CD8-positive, alpha-beta memory T cell (primary cell): ENCODE data around the gene TTC38. TPM values are rescaled to one million over a fixed set of nuclear protein-coding genes. Genes with fewer than 3 reads are reported as not detected.
A peak's percentile ranks its signal among the peaks of the same experiment; 100 is the strongest.

ENCODE experiments used
- CTCF ChIA-PET: fragments of 350-600 bp; sonication (Branson Sonifier 250); formaldehyde crosslinking; loops from one replicate; lab custom pipeline; 2021; ENCODE audit warnings: antibody characterized with exemption; lab: Charles Lee
- POLR2A ChIA-PET: fragments of 350-600 bp; sonication (Branson Sonifier 250); formaldehyde crosslinking; loops from one replicate; lab custom pipeline; 2021; ENCODE audit warnings: antibody characterized with exemption; lab: Charles Lee
- DNase-seq, 5 donors: peaks; one replicate each; pipeline versions ENCODE4 v3.0.0 to v3.0.0-alpha.2; 2020 to 2022; ENCODE audit warnings: mixed read lengths in 1 of 5
- H3K27ac ChIP-seq: one replicate; pipeline ENCODE4 v1.7.0; 2013; ENCODE audit warnings: low read depth, mild to moderate bottlenecking, low read length, moderate library complexity
- H3K27me3 ChIP-seq: 2 replicates; pipeline ENCODE4 v1.7.0; 2013; ENCODE audit warnings: low read length, mild to moderate bottlenecking; ENCODE audit not compliant: insufficient read depth, poor library complexity, severe bottlenecking
- H3K36me3 ChIP-seq: 2 replicates; pipeline ENCODE4 v1.7.0; 2013; ENCODE audit warnings: mild to moderate bottlenecking, low read length, moderate library complexity; ENCODE audit not compliant: insufficient read depth
- H3K4me1 ChIP-seq: 2 replicates; pipeline ENCODE4 v1.7.0; 2013; ENCODE audit warnings: mild to moderate bottlenecking, low read length, moderate library complexity; ENCODE audit not compliant: insufficient read depth
- H3K4me3 ChIP-seq: 2 replicates; pipeline ENCODE4 v1.7.0; 2013; ENCODE audit warnings: mild to moderate bottlenecking, low read length
- H3K9me3 ChIP-seq: 2 replicates; pipeline ENCODE4 v1.7.0; 2013; ENCODE audit warnings: mild to moderate bottlenecking, low read length
- H3K27ac Mint-ChIP-seq, 8 donors: one replicate each; pipeline ENCODE4 v1.8.0; 2020 to 2021; ENCODE audit warnings: mixed read lengths in 8 of 8, mild to moderate bottlenecking in 6 of 8, inconsistent platforms in 3 of 8, moderate library complexity in 3 of 8
- H3K27me3 Mint-ChIP-seq, 2 donors: one replicate each; pipeline ENCODE4 v1.8.0; 2020 to 2021; ENCODE audit warnings: mixed read lengths in 2 of 2, mild to moderate bottlenecking in 1 of 2, moderate library complexity in 1 of 2
- H3K36me3 Mint-ChIP-seq, 3 donors: one replicate each; pipeline ENCODE4 v1.8.0; 2020 to 2021; ENCODE audit warnings: mixed read lengths in 3 of 3, inconsistent platforms in 1 of 3, mild to moderate bottlenecking in 1 of 3
- H3K4me1 Mint-ChIP-seq, 3 donors: one replicate each; pipeline ENCODE4 v1.8.0; 2020 to 2021; ENCODE audit warnings: mixed read lengths in 3 of 3, inconsistent platforms in 1 of 3, mild to moderate bottlenecking in 1 of 3
- H3K4me3 Mint-ChIP-seq, 7 donors: one replicate each; pipeline ENCODE4 v1.8.0; 2020 to 2021; ENCODE audit warnings: mixed read lengths in 7 of 7, mild to moderate bottlenecking in 6 of 7, moderate library complexity in 4 of 7, inconsistent platforms in 2 of 7
- H3K9me3 Mint-ChIP-seq, 5 donors: one replicate each; pipeline ENCODE4 v1.8.0; 2020 to 2022; ENCODE audit warnings: mixed read lengths in 5 of 5, mild to moderate bottlenecking in 3 of 5, moderate library complexity in 2 of 5, inconsistent platforms in 1 of 5
- polyA plus RNA-seq: library from polyadenylated mRNA; unstranded; fragments of 300-500 nt; fragmentation: Illumina TruSeq; gene quantifications from one replicate; pipeline ENCODE4 v1.2.3, GENCODE V29; 2021
- total RNA-seq, 2 experiments: library from RNA; stranded (reverse); gene quantifications; one replicate each; pipeline ENCODE4 v1.2.3, GENCODE V29; 2021

Gene TTC38
- total and polyA plus RNA-seq, 3 experiments from 2014 or later = 15.6 to 20.0 (median 17.4) TPM

GRCh38 chr22:46318576-46318975, 50.8 kb downstream of the TTC38 start:
- no peaks in the 10 kb centered on the region for H3K36me3 ChIP-seq
- ChIA-PET CTCF (interaction anchor here (0.9 to 4.2 kb wide), 2 partner anchors 196 to 312 kb away, joined by 3 to 18 read pairs; no protein-coding TSS in a partner anchor), POLR2A (no interaction called here)
- H3K4me1 ChIP-seq = no peaks in the 10 kb centered on the region
- no peaks in the 10 kb centered on the region for H3K4me1 Mint-ChIP-seq
- peaks cover 0 to 1% of the 10 kb centered on the region in 2 donors for H3K27me3 Mint-ChIP-seq
- no peak overlapping the region for H3K4me3 Mint-ChIP-seq
- H3K36me3 Mint-ChIP-seq = no peaks in the 10 kb centered on the region
- DNase-seq = peak in 1 of 5 donors; percentile 28
- H3K27ac ChIP-seq = no peak overlapping the region
- H3K9me3 ChIP-seq = no peaks in the 10 kb centered on the region
- no peaks in the 10 kb centered on the region for H3K27me3 ChIP-seq
- no peaks in the 10 kb centered on the region for H3K9me3 Mint-ChIP-seq
- no peak overlapping the region for H3K4me3 ChIP-seq
- H3K27ac Mint-ChIP-seq = peak overlapping the region in 1 of 8 donors; percentile 7

- Mint-ChIP-seq H3K27me3 (peaks cover 0 to 1% of the 10 kb centered on the region in 2 donors), H3K36me3 (no peaks in the 10 kb centered on the region), H3K27ac (no peak overlapping the region), H3K4me3 (no peak overlapping the region), H3K9me3 (no peaks in the 10 kb centered on the region), H3K4me1 (no peaks in the 10 kb centered on the region)
- Histone ChIP-seq H3K27ac (no peak overlapping the region), H3K9me3 (no peaks in the 10 kb centered on the region), H3K36me3 (no peaks in the 10 kb centered on the region), H3K4me1 (no peaks in the 10 kb centered on the region), H3K4me3 (no peak overlapping the region), H3K27me3 (no peaks in the 10 kb centered on the region)
- ChIA-PET CTCF (interaction anchor here (4.2 kb wide), 1 partner anchor 197 kb away, joined by 18 read pairs; no protein-coding TSS in a partner anchor), POLR2A (no interaction called here)
- DNase-seq = no peak
Observed at GRCh38 chr22:46319319-46319718, 51.5 kb downstream of the TTC38 start.

- no peak overlapping the region for H3K4me3 Mint-ChIP-seq
- Histone ChIP-seq H3K36me3 (no peaks in the 10 kb centered on the region), H3K9me3 (no peaks in the 10 kb centered on the region), H3K27ac (no peak overlapping the region), H3K4me3 (no peak overlapping the region), H3K27me3 (no peaks in the 10 kb centered on the region), H3K4me1 (no peaks in the 10 kb centered on the region)
- no peaks in the 10 kb centered on the region for H3K36me3 Mint-ChIP-seq
- POLR2A ChIA-PET = no interaction called here
- CTCF ChIA-PET = interaction anchor here (4.2 kb wide), 1 partner anchor 198 kb away, joined by 18 read pairs; no protein-coding TSS in a partner anchor
- H3K4me1 Mint-ChIP-seq = no peaks in the 10 kb centered on the region
- H3K27me3 Mint-ChIP-seq = peaks cover 0 to 1% of the 10 kb centered on the region in 2 donors
- DNase-seq = no peak
- H3K9me3 Mint-ChIP-seq = no peaks in the 10 kb centered on the region
- peak overlapping the region in 1 of 8 donors; percentile 58 for H3K27ac Mint-ChIP-seq
Observed at GRCh38 chr22:46320166-46320710, 52.4 kb downstream of the TTC38 start.

GRCh38 chr22:46320716-46321386, 53.0 kb downstream of the TTC38 start:
- Mint-ChIP-seq H3K36me3 (no peaks in the 10 kb centered on the region), H3K27ac (peak overlapping the region in 2 of 8 donors; percentile 70 to 91), H3K4me3 (no peak overlapping the region), H3K27me3 (peaks cover 0 to 1% of the 10 kb centered on the region in 2 donors), H3K4me1 (no peaks in the 10 kb centered on the region), H3K9me3 (no peaks in the 10 kb centered on the region)
- Histone ChIP-seq H3K36me3 (no peaks in the 10 kb centered on the region), H3K9me3 (no peaks in the 10 kb centered on the region), H3K4me3 (no peak overlapping the region), H3K27ac (no peak overlapping the region), H3K4me1 (no peaks in the 10 kb centered on the region), H3K27me3 (no peaks in the 10 kb centered on the region)
- no peak for DNase-seq
- CTCF ChIA-PET = interaction anchor here (0.7 to 4.2 kb wide), 2 partner anchors 9 to 199 kb away, joined by 3 to 18 read pairs; no protein-coding TSS in a partner anchor
- POLR2A ChIA-PET = no interaction called here

GRCh38 chr22:46322711-46323110, 54.9 kb downstream of the TTC38 start:
- Histone ChIP-seq H3K27me3 (no peaks in the 10 kb centered on the region), H3K4me3 (no peak overlapping the region), H3K36me3 (no peaks in the 10 kb centered on the region), H3K4me1 (no peaks in the 10 kb centered on the region), H3K9me3 (no peaks in the 10 kb centered on the region), H3K27ac (no peak overlapping the region)
- H3K36me3 Mint-ChIP-seq = no peaks in the 10 kb centered on the region
- ChIA-PET CTCF (interaction anchor here (1.4 kb wide), 1 partner anchor 201 kb away, joined by 5 read pairs; no protein-coding TSS in a partner anchor), POLR2A (no interaction called here)
- no peak overlapping the region for H3K4me3 Mint-ChIP-seq
- peak in 1 of 5 donors; percentile 45 for DNase-seq
- no peaks in the 10 kb centered on the region for H3K9me3 Mint-ChIP-seq
- H3K27ac Mint-ChIP-seq = no peak overlapping the region
- no peaks in the 10 kb centered on the region for H3K4me1 Mint-ChIP-seq
- H3K27me3 Mint-ChIP-seq = peaks cover 0 to 1% of the 10 kb centered on the region in 2 donors

GRCh38 chr22:46323162-46323561, 55.4 kb downstream of the TTC38 start:
- no peak overlapping the region for H3K27ac Mint-ChIP-seq
- POLR2A ChIA-PET = no interaction called here

GRCh38 chr22:46326066-46326680, 58.4 kb downstream of the TTC38 start:
- H3K4me1 Mint-ChIP-seq = no peaks in the 10 kb centered on the region
- H3K36me3 ChIP-seq = no peaks in the 10 kb centered on the region
- CTCF ChIA-PET = interaction anchor here (1.7 kb wide), 1 partner anchor 204 kb away, joined by 6 read pairs; no protein-coding TSS in a partner anchor

More at GRCh38 chr22:46323162-46323561, 55.4 kb downstream of the TTC38 start:
- H3K27me3 Mint-ChIP-seq = peaks cover 0 to 1% of the 10 kb centered on the region in 2 donors
- no peak overlapping the region for H3K4me3 ChIP-seq
- H3K4me1 Mint-ChIP-seq = no peaks in the 10 kb centered on the region
- no peaks in the 10 kb centered on the region for H3K9me3 ChIP-seq
- no peaks in the 10 kb centered on the region for H3K4me1 ChIP-seq
- H3K27ac ChIP-seq = no peak overlapping the region
- no peak overlapping the region for H3K4me3 Mint-ChIP-seq
- DNase-seq = peak in 1 of 5 donors; percentile 21
- H3K9me3 Mint-ChIP-seq = no peaks in the 10 kb centered on the region
- H3K36me3 Mint-ChIP-seq = no peaks in the 10 kb centered on the region
- CTCF ChIA-PET = interaction anchor here (1.4 kb wide), 1 partner anchor 201 kb away, joined by 5 read pairs; no protein-coding TSS in a partner anchor
- H3K36me3 ChIP-seq = no peaks in the 10 kb centered on the region
- no peaks in the 10 kb centered on the region for H3K27me3 ChIP-seq

More at GRCh38 chr22:46326066-46326680, 58.4 kb downstream of the TTC38 start:
- DNase-seq = peak in 1 of 5 donors; percentile 13
- Histone ChIP-seq H3K27ac (no peak overlapping the region), H3K27me3 (no peaks in the 10 kb centered on the region), H3K9me3 (no peaks in the 10 kb centered on the region), H3K4me3 (no peak overlapping the region), H3K4me1 (no peaks in the 10 kb centered on the region)
- Mint-ChIP-seq H3K27ac (no peak overlapping the region), H3K4me3 (no peak overlapping the region), H3K27me3 (no peaks in the 10 kb centered on the region), H3K36me3 (no peaks in the 10 kb centered on the region), H3K9me3 (no peaks in the 10 kb centered on the region)
- POLR2A ChIA-PET = no interaction called here
